ENCODE results near the gene FADS3.

GRCh38 chr11:61880454-61880853, 10.9 kb downstream of the FADS3 start:
- TF ChIP-seq EZH2 (IDR thresholded peaks at IDR 0.05; ENCODE audit: borderline replicate concordance, low read length) (no peak), CTCF (conservative IDR thresholded peaks at IDR 0.05 in 1 of 2, IDR thresholded peaks at IDR 0.05 in 1 of 2; ENCODE audit: extremely low read depth in 1 of 2, insufficient read depth in 1 of 2, low read depth in 1 of 2, low read length in 2 of 2) (no peak)
